SK-N-MC (cell line): Measurements from ENCODE around the gene LRG1.
"Not testable (repeated sequence)": the region's sequence is repeated elsewhere in the genome, so short reads cannot be mapped to it uniquely, and the experiment has no call there.

ENCODE experiments used
- DNase-seq: peaks from one replicate; pipeline ENCODE4 v3.0.0-alpha.2; 2011; ENCODE audit warnings: low read depth, low spot score
- H3K27ac ChIP-seq: fragments of 200-600 bp; sonication (generic); 2 replicates; pipeline ENCODE4 v1.5.1; 2016; ENCODE audit warnings: mixed run types
- H3K36me3 ChIP-seq: fragments of 200-600 bp; sonication (generic); 2 replicates; pipeline ENCODE4 v1.6.1; 2017; ENCODE audit warnings: antibody characterized with exemption, low read length, mixed read lengths; ENCODE audit not compliant: insufficient read depth
- H3K4me3 ChIP-seq: fragments of 200-600 bp; sonication (generic); 2 replicates; pipeline ENCODE4 v1.5.1; 2016
- H3K9ac ChIP-seq: fragments of 200-600 bp; sonication (generic); 2 replicates; pipeline ENCODE4 v1.8.0; 2017; ENCODE audit warnings: mixed run types, mixed read lengths; ENCODE audit not compliant: insufficient read length
- H3K9me3 ChIP-seq: fragments of 200-600 bp; sonication (generic); 2 replicates; pipeline ENCODE4 v1.6.1; 2017; ENCODE audit warnings: low read depth, mild to moderate bottlenecking, antibody characterized with exemption, low read length, moderate library complexity, mixed read lengths
- EZH2 ChIP-seq: fragments of 200-600 bp; sonication (generic); IDR thresholded peaks from one replicate; pipeline ENCODE4 v1.6.1; 2017; ENCODE audit warnings: antibody characterized with exemption
- FOXP2 ChIP-seq: optimal IDR thresholded peaks from 2 replicates; pipeline ENCODE3; 2011; ENCODE audit warnings: mild to moderate bottlenecking, moderate library complexity; ENCODE audit not compliant: insufficient read depth; ENCODE audit errors: extremely low read length, control extremely low read depth
- POLR2AphosphoS5 ChIP-seq: IDR thresholded peaks from 2 replicates; pipeline ENCODE4 v1.6.1; 2012; ENCODE audit warnings: mild to moderate bottlenecking, low read depth, low read length, borderline replicate concordance

LRG1 gene

DNA sequence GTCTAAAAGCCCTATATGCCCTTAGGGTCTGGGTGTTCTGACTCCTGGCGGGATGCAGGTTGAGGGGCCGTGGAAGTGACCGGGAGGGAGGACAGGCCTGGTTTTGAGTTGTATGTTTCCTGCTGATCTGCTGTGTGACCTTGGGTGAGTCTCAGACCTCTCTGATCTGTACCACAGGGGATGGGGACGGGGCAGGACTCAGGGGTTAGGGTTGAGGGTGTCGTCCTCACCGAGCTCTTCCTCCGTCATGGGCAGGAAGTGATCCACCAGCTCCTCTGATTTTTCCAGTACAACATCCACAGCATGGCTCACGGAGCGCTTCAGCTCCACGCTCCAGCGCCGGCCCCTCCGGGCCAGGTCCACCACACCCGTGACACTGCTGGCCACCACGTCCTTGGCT is 11.0 kb downstream of the LRG1 start:
- no peak overlapping the region for H3K27ac ChIP-seq
- DNase-seq, result no peak
- H3K4me3 ChIP-seq, result no peak overlapping the region
- TF ChIP-seq EZH2, result no peak
- TF ChIP-seq FOXP2, result no peak
- TF ChIP-seq POLR2AphosphoS5, result no peak
- no peaks in the 10 kb centered on the region for H3K9me3 ChIP-seq
- H3K36me3 ChIP-seq, result no peaks in the 10 kb centered on the region
- H3K9ac ChIP-seq, result no peak overlapping the region

DNA sequence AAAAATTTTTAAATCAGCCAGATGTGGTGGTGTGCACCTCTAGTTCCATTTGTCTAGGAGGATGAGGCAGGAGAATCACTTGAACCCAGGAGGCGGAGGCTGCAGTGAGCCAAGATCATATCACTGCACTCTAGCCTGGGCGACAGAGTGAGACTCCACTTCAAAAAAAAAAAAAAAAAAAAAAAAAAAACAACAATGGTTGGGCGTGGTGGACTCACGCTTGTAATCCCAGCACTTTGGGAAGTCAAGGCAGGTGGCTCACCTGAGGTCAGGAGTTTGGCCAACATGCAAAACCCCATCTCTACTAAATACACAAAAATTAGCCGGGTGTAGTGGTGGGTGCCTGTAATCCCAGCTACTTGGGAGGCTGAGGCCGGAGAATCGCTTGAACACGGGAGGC is 12.5 kb downstream of the LRG1 start:
- not testable (repeated sequence) for H3K36me3 ChIP-seq, H3K9ac ChIP-seq, DNase-seq, H3K4me3 ChIP-seq, H3K9me3 ChIP-seq, H3K27ac ChIP-seq

DNA sequence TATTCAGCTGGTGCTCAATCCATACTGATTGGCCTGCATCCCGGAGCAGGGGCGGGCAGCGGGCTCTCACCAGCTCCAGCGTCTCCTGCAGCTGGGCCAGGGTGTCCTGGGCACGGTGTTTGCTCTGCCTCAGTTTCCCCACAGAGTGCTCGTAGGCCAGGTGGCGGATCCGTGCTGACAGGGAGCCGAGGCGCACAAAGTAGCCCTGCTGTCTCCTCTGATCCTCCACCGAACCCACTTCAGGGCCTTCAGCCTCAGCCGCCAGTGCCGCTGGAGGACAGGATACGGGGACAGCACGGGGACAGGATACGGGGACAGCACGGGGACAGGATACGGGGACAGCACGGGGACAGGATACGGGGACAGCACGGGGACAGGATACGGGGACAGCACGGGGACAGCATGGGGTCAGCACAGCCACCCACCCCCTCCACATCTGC is 14.3 kb downstream of the LRG1 start:
- DNase-seq, result no peak
- Histone ChIP-seq H3K27ac (no peak overlapping the region), H3K9me3 (no peaks in the 10 kb centered on the region), H3K9ac (no peak overlapping the region), H3K36me3 (no peaks in the 10 kb centered on the region), H3K4me3 (no peak overlapping the region)
- no peak for TF ChIP-seq EZH2
- TF ChIP-seq POLR2AphosphoS5, result no peak
- no peak for TF ChIP-seq FOXP2

DNA sequence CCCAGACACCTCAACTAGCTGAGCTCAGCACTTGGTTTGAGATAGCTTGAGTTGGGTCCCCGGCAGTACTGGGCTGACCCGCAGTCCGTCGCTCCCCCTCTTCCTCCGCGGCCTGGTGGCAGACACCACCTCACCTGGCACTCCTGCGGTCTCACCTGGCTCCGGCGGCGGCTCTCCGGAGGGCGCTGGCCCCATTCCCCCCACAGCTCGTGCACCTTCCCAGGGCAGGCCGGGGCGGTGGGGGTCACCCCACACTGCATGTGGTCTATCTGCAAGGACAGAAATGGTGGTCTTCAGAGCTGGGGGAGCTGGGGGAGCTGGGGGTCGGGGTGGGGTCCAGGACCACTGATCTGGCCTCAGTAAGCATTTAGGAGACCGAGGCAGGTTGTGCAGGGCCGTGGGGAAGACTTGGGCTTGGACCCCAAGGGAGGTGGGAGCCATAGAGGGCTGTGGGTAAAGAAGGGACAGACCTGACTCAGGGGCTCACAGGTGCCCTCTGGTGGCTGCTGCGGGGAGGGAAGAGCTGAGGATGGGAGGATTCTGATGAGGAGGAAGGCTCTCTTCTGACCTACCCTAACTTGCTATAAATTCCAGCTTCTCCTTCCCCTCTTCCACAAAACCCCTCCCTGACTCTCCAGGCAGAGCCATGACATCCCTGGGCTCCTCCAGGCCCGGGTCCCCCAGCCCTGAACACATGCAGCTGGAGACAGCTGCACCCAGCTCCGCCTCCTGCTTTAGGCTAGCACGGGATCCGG is 14.9 kb downstream of the LRG1 start:
- TF ChIP-seq FOXP2 (no peak), EZH2 (no peak), POLR2AphosphoS5 (no peak)

DNA sequence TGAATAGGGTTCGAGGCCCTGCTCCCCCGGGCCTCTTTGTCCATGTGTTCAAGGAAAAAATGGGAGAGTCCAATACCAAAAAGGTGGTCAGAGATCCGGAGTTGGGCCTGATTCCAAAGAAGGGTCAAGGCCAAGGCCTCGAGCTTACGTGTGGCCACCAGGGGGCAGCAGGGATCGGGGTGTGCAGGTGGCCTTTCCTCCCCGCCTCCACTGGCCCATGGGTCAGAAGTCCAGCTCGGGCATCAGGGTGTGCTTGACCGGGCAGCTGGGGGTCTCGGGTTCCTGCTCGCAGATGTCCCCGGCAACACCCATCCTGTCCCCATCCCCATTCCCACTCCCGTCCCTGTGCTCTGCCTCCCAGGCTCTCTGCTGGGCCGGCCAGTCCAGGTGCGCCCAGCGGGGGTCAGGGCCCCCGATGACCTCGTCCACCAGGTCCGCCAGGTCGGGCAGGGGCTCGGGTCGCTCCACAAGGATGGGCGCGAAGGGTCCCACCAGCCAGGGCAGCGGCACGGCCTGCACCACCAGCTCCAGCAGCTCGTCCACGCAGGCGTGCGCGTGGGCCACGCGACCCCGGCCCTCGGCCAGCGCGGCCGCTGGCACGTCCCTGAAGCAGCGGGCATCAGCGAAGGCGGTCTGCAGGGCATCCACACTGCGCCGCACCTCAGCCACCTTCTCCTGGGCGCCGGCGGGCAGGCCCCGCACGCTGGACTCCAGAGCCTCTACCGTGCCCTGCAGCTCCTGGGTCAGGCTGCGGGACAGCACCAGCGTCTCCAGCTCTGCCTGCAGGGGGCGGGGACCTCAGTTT is 16.3 kb downstream of the LRG1 start:
- Histone ChIP-seq H3K4me3 (no peak overlapping the region), H3K36me3 (no peaks in the 10 kb centered on the region), H3K9ac (no peak overlapping the region), H3K27ac (no peak overlapping the region), H3K9me3 (no peaks in the 10 kb centered on the region)
- TF ChIP-seq FOXP2 (no peak), EZH2 (no peak), POLR2AphosphoS5 (no peak)
- DNase-seq, result no peak

More for the DNA sequence above, 14.9 kb downstream of the LRG1 start:
- Histone ChIP-seq H3K27ac (no peak overlapping the region), H3K9ac (no peak overlapping the region), H3K36me3 (no peaks in the 10 kb centered on the region), H3K4me3 (no peak overlapping the region), H3K9me3 (no peaks in the 10 kb centered on the region)
- DNase-seq, result no peak

DNA sequence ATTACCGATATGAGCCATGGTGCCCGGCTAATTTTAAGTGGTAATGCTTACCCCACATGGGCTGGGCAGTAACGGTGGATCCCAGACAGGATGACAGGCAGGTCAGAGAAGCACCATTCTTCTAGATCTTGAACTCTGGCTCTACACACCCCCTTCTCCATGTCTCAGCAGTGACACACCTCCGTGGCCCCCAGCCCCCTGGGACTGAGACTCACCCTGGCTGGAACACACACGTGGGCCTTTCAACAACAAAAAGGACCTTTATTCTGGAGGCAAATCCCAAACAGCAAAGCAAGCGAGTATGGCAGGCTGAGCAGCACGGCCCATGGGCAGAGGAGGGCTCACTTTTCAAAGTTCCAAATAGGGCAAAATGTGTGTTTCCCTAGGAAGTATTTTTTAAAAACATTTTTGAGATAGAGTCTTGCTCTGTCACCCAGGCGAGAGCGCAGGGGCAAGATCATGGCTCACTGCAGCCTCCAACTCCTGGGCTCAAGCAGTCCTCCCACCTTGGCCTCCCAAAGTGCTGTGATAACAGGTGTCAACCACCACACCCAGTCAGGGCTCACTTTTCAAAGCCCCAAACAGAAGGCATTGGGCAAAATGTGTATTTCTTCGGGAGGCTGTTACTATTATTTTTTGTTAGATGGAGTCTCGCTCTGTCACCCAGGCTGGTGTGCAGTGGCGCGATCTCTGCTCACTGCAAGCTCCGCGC is 17.4 kb downstream of the LRG1 start:
- DNase-seq, result no peak
- Histone ChIP-seq H3K36me3 (no peaks in the 10 kb centered on the region), H3K4me3 (no peak overlapping the region), H3K9ac (no peak overlapping the region), H3K27ac (no peak overlapping the region), H3K9me3 (no peaks in the 10 kb centered on the region)
- no peak for TF ChIP-seq EZH2
- TF ChIP-seq POLR2AphosphoS5, result no peak
- no peak for TF ChIP-seq FOXP2

DNA sequence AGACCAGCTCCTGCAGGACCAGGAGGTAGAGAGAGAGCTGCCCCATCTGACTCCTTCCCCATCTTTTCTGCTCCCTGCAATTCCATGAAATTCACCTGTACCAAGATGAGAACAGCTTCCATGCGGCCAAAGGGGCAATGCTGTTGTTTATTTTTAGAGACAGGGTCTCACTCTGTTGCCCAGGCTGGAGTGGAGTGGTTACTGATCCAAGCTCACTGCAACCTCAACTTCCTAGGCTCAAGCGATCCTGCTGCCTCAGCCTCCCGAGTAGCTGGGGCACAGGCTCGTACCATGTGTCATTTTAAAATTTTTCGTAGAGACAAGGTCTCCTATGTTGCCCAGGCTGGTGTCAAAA is 18.0 kb downstream of the LRG1 start:
- Histone ChIP-seq H3K27ac (no peak overlapping the region), H3K9me3 (no peaks in the 10 kb centered on the region), H3K36me3 (no peaks in the 10 kb centered on the region), H3K4me3 (no peak overlapping the region), H3K9ac (no peak overlapping the region)
- TF ChIP-seq FOXP2 (no peak), EZH2 (no peak), POLR2AphosphoS5 (no peak)
- no peak for DNase-seq

DNA sequence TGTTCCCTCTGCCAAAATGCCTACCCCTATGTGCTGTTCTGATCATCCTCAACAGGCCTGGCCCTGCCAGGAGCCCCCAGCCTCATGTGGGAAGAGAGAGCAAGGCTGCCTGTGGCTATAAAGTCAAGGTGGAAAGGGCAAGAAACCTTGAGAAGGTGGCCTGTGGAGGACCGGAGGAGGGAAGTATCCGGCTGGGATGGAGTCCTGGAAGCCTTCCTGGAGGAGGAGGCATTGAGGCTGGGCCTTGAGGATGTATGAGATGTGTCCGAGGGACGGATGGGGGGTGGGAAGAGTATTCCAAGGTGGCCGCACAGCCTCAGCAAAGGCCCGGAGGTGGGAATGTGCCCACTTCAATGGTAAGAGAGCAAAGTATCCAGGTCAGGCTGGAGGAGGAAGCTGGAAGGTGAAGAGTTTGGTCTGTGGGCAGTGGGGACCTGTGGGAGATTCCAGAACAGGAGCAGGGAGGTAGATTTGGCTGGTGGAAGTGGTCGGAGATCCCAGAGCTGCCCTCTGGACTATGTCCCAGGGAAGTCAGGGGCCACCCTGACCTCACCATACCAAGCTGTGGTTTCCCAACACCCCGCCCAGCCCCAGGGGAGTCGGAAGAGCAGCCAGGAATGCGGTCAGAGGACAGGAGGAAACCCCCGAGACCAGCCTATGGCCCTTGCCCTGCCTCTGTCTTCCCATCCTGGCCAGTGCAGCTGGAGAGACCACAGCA is 18.5 kb downstream of the LRG1 start:
- no peak for DNase-seq
- TF ChIP-seq FOXP2 (no peak), POLR2AphosphoS5 (no peak), EZH2 (no peak)
- H3K9me3 ChIP-seq, result no peaks in the 10 kb centered on the region

More for the DNA sequence above, 18.5 kb downstream of the LRG1 start:
- Histone ChIP-seq H3K36me3 (no peaks in the 10 kb centered on the region), H3K4me3 (no peak overlapping the region), H3K9ac (no peak overlapping the region), H3K27ac (no peak overlapping the region)
